K562 (cell line): ENCODE data around the gene RNF26. TPM values are rescaled to one million over a fixed set of nuclear protein-coding genes. Genes with fewer than 3 reads are reported as not detected.

Source experiments
- BHLHE40 ChIP-seq: IDR thresholded peaks from 2 replicates; pipeline ENCODE4 v1.6.1; 2011; ENCODE audit warnings: low read length, improper control_type of control experiment
- HDAC3 ChIP-seq: fragments of 450-650 bp; IDR thresholded peaks from 2 replicates; pipeline ENCODE4 v1.6.1; 2018; ENCODE audit warnings: borderline replicate concordance, mild to moderate bottlenecking, moderate library complexity; ENCODE audit not compliant: partially characterized antibody
- NR2C2 ChIP-seq, 2 experiments: fragments of 200-800 bp in 1 of 2; sonication (Bioruptor generic) in 1 of 2; sonication (generic) in 1 of 2; formaldehyde crosslinking in 1 of 2; IDR thresholded peaks; 2 replicates each; pipeline versions ENCODE4 v1.6.1 to v1.8.0; 2016 to 2022; ENCODE audit warnings: mild to moderate bottlenecking in 1 of 2, missing compliant biosample characterization in 1 of 2, missing genetic modification characterization in 1 of 2, missing genetic modification reagents in 1 of 2
- RAD21 ChIP-seq, 2 experiments: fragments of 250-450 bp in 1 of 2; fragments of 450-650 bp in 1 of 2; sonication (Bioruptor Pico) in 1 of 2; formaldehyde crosslinking in 1 of 2; IDR thresholded peaks in 1 of 2; conservative IDR thresholded peaks in 1 of 2; 2 replicates each; pipeline versions ENCODE4 v1.4.0 to v1.8.0; 2020 to 2022; ENCODE audit warnings: mild to moderate bottlenecking in 2 of 2, moderate library complexity in 1 of 2
- REST ChIP-seq, 2 experiments: fragments of 450-650 bp; formaldehyde crosslinking in 1 of 2; IDR thresholded peaks; 2 replicates each; pipeline versions ENCODE4 v1.4.0 to v1.6.1; 2014 to 2020; ENCODE audit warnings: mild to moderate bottlenecking in 2 of 2, borderline replicate concordance in 1 of 2, low read depth in 1 of 2
- SMARCC2 ChIP-seq: fragments of 450-650 bp; IDR thresholded peaks from 2 replicates; pipeline ENCODE4 v1.6.1; 2017; ENCODE audit warnings: antibody characterized with exemption, moderate library complexity, mild to moderate bottlenecking, low read depth
- ZBTB1 ChIP-seq: sonication (generic); formaldehyde crosslinking; IDR thresholded peaks from 2 replicates; pipeline ENCODE4 v1.8.1; 2023; ENCODE audit warnings: missing genetic modification reagents, low read depth, mild to moderate bottlenecking, borderline replicate concordance
- ZBTB33 ChIP-seq: sonication (generic); formaldehyde crosslinking; IDR thresholded peaks from 2 replicates; pipeline ENCODE4 v1.8.1; 2023; ENCODE audit warnings: mild to moderate bottlenecking, missing genetic modification reagents
- ZNF280B ChIP-seq: fragments of 250-450 bp; sonication (Bioruptor Pico); IDR thresholded peaks from 2 replicates; pipeline ENCODE4 v1.5.1; 2021; ENCODE audit warnings: mild to moderate bottlenecking
- polyA plus RNA-seq, 8 experiments: library from polyadenylated mRNA; depleted of rRNA in 4 of 8; stranded (reverse) in 5 of 8; unstranded in 3 of 8; fragments of >200 nt; fragmentation: Nextera tagmentation in 2 of 8; fragmentation: Illumina TruSeq in 1 of 8; extraction: Ambion mirVana in 2 of 8; extraction: Trizol in 1 of 8; gene quantifications; 2 replicates each; pipeline versions ENCODE4 v1.2.1 to v1.2.3, GENCODE V29; 2011 to 2014; ENCODE audit warnings: inconsistent platforms in 1 of 8, missing spikeins in 1 of 8
- total RNA-seq, 7 experiments: library from RNA; depleted of rRNA in 6 of 7; stranded (reverse); fragments of >200 nt in 6 of 7; fragmentation: Illumina TruSeq in 2 of 7; extraction: Trizol in 2 of 7; gene quantifications; 2 replicates each; pipeline versions ENCODE4 v1.2.1 to v1.2.3, GENCODE V29; 2011 to 2021; ENCODE audit warnings: low replicate concordance in 1 of 7

The RNF26 gene
- total and polyA plus RNA-seq, 9 of the 15 experiments (the other 6 are each of a cell fraction or from before 2014, with no cell fraction given), result 5.3 to 53.6 (median 12.7) TPM

- 0 out of 2 replicates have a peak, but pooled peaks have one; percentile 12 for TF ChIP-seq BHLHE40
- peak; percentile 42; the same call in 1 of the 2 replicates for TF ChIP-seq REST (IDR thresholded peaks at IDR 0.05; ENCODE audit: borderline replicate concordance)
- TF ChIP-seq REST (CRISPR knock-in tag; IDR thresholded peaks at IDR 0.05; ENCODE audit: low read depth), result no peak
- TF ChIP-seq ZNF280B, result no peak
- no peak for TF ChIP-seq NR2C2 (CRISPR knock-in tag; IDR thresholded peaks at IDR 0.05)
- no peak for TF ChIP-seq NR2C2 (tag; IDR thresholded peaks at IDR 0.05)
- no peak for TF ChIP-seq SMARCC2
- no peak for TF ChIP-seq HDAC3
- peak; percentile 65 to 69 for TF ChIP-seq RAD21 (CRISPR knock-in tag; conservative IDR thresholded peaks at IDR 0.05 in 1 of 2, IDR thresholded peaks at IDR 0.05 in 1 of 2)
- no peak for TF ChIP-seq ZBTB1 (CRISPR knock-in tag)
- TF ChIP-seq ZBTB33 (CRISPR knock-in tag), result peak; percentile 67; the same call in 1 of the 2 replicates
Measured at GRCh38 chr11:119338318-119338890, 4.1 kb downstream of the RNF26 start (continued).
